Measurements from ENCODE around the gene LCP2. TPM values are rescaled to one million over a fixed set of nuclear protein-coding genes. Genes with fewer than 3 reads are reported as not detected.

Gene LCP2
- total RNA-seq, 1 donor from 2014 or later = not detected

- no peak for DNase-seq (ENCODE audit: extremely low spot score, unreplicated experiment)
- no peak for TF ChIP-seq CTCF (conservative IDR thresholded peaks at IDR 0.05)
- H3K36me3 Mint-ChIP-seq = no peaks in the 10 kb centered on the region
- H3K9me3 Mint-ChIP-seq = no peaks in the 10 kb centered on the region
- no peak overlapping the region for H3K27ac Mint-ChIP-seq
- H3K4me3 Mint-ChIP-seq = no peak overlapping the region
- H3K27me3 Mint-ChIP-seq = peaks cover 35% of the 10 kb centered on the region
- peaks cover 28% of the 10 kb centered on the region for H3K4me1 Mint-ChIP-seq (ENCODE audit: unreplicated experiment)
Measured at GRCh38 chr5:170256571-170256970, 41.0 kb downstream of the LCP2 start.

GRCh38 chr5:170254056-170254455, 43.5 kb downstream of the LCP2 start:
- DNase-seq (ENCODE audit: extremely low spot score, unreplicated experiment) = no peak
- H3K27me3 Mint-ChIP-seq = peaks cover 44% of the 10 kb centered on the region
- no peaks in the 10 kb centered on the region for H3K36me3 Mint-ChIP-seq
- H3K27ac Mint-ChIP-seq = no peak overlapping the region
- H3K4me1 Mint-ChIP-seq (ENCODE audit: unreplicated experiment) = peaks cover 32% of the 10 kb centered on the region
- TF ChIP-seq CTCF (conservative IDR thresholded peaks at IDR 0.05) = no peak
- H3K4me3 Mint-ChIP-seq = no peak overlapping the region
- no peaks in the 10 kb centered on the region for H3K9me3 Mint-ChIP-seq

- Mint-ChIP-seq H3K27me3 (peaks cover 41% of the 10 kb centered on the region), H3K9me3 (no peaks in the 10 kb centered on the region), H3K27ac (no peak overlapping the region), H3K36me3 (no peaks in the 10 kb centered on the region), H3K4me1 (ENCODE audit: unreplicated experiment) (peaks cover 29% of the 10 kb centered on the region), H3K4me3 (no peak overlapping the region)
- DNase-seq (ENCODE audit: extremely low spot score, unreplicated experiment) = no peak
- no peak for TF ChIP-seq CTCF (conservative IDR thresholded peaks at IDR 0.05)
Measured at GRCh38 chr5:170252720-170253350, 44.7 kb downstream of the LCP2 start.

- Mint-ChIP-seq H3K27ac (no peak overlapping the region), H3K4me1 (ENCODE audit: unreplicated experiment) (peaks cover 34% of the 10 kb centered on the region), H3K27me3 (peaks cover 41% of the 10 kb centered on the region), H3K9me3 (no peaks in the 10 kb centered on the region), H3K36me3 (no peaks in the 10 kb centered on the region), H3K4me3 (no peak overlapping the region)
- DNase-seq (ENCODE audit: extremely low spot score, unreplicated experiment) = no peak
- no peak for TF ChIP-seq CTCF (conservative IDR thresholded peaks at IDR 0.05)
Measured at GRCh38 chr5:170252109-170252508, 45.5 kb downstream of the LCP2 start.

GRCh38 chr5:170251462-170251861, 46.1 kb downstream of the LCP2 start:
- H3K27me3 Mint-ChIP-seq = peaks cover 41% of the 10 kb centered on the region
- H3K27ac Mint-ChIP-seq = no peak overlapping the region
- H3K4me3 Mint-ChIP-seq = no peak overlapping the region
- H3K36me3 Mint-ChIP-seq = no peaks in the 10 kb centered on the region
- no peak for DNase-seq (ENCODE audit: extremely low spot score, unreplicated experiment)
- H3K9me3 Mint-ChIP-seq = no peaks in the 10 kb centered on the region
- no peak for TF ChIP-seq CTCF (conservative IDR thresholded peaks at IDR 0.05)
- peaks cover 32% of the 10 kb centered on the region for H3K4me1 Mint-ChIP-seq (ENCODE audit: unreplicated experiment)

All from type B pancreatic cell (in vitro differentiated cells).